Measurements from ENCODE around the gene DHX15.
A peak's percentile ranks its signal among the peaks of the same experiment; 100 is the strongest.

The DHX15 gene

DNA sequence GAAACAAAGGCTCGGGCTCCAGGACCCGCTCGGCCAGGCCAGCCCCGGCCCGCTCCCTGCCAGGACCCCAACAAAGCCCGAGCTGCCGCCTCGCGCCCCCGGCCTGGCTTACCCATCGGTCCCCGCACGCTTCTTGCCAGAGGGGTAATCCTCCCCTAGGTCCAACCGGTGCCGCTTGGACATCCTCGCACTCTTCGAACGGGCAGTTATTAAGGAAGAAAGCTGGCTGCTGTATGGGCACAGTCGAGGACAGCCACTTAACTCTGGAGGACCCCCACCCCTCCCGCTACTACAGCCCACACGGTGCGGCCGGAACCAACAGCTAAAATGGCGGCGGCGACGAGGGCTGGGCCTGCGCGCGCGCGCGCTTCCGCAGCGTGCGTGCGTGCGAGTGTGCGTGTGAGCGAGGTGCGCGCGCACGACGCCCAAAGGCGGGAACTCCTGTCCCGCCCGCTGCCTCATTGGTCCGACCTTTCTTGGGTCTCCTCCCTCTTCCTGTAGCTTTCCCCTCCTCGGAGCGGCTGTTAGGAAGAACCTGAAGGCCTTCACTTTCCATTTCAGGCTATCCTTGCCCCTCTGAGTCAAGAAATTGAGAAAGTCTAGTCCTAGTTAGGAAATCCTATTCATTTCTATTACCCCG is at the start of gene DHX15:
Gene DHX15 (minus strand): TSS at position 344 of the 640 bp plus-strand sequence. CDS start 161 bp downstream, at position 183.
- DNase-seq (ENCODE audit: low read depth in 3 of 3), result peak; percentile 82 to 89 (median 89)

DNA sequence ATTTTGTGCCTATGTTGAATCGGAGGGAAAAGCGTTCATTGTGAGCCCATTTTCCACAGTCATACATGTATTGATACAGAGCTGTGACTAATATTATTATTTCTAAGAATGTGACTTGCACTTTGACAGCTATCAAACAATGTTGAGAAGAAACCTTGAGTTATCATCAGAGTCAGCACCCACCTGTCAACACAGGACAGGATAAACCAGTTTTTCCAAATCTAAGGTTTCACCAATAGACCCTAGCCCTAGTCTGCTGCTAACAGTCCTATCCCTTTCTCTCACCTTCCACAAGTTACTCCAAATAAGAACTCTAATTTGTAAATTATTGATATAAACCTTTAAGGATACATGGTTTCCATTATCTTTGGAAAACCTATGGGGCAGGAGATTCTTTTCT is 47.7 kb upstream of the DHX15 start:
- no peak for DNase-seq (ENCODE audit: low read depth in 3 of 3)

DNA sequence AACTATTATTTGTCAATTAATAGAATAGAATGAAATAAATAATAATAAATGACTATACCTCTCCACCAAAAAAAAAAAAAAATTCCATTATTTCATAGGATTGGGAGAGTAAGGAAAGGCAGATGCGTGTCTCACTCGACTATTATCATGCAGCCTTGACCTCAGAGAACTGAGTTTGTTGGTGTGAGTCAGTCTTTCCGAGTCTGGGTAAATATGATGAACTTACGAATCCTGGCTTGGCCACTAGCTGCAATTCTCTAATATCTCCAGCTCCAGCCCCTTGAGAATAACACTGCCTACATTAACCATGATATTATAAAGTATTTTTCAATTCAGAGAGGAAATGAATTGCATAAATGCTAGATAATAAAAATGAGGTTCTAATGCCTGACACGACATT is 46.6 kb upstream of the DHX15 start:
- DNase-seq (ENCODE audit: low read depth in 3 of 3), result no peak

DNA sequence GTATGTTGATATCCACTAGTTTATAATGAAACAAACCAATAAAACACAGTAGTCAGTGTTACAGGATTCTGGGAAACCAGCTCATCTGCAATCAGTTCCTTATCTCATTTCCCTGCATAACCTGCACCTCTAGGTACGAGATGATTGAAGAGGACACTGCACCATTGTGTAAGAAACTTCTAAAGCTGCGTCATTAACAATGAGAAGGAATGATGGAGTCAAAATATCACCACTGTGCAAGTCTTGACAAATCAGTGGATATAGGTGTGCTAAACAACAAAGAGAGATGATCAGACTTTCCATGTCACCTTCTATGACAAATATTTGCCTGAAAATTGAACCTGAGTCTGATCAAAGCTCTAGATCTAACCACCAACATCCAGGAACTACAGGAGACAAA is 40.7 kb upstream of the DHX15 start:
- no peak for DNase-seq (ENCODE audit: low read depth in 3 of 3)

DNA sequence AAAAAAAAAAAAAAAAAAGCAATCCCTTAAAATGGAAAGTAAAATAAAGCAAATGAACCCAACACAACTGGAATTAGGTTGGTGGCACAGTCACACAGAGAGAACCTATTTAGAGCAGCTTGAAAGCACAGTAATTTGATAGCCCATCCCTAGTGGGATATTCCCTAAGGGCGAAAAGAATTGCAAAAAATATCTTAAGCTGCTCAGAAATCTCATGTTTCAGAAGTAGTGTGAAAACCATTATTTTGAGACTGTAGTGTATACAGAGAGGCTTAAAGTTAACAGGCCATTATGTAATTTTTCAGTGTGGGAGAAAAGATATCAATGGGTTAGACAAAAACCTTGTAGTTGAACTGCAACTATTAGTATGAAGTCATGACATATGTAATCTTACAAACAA is 40.0 kb upstream of the DHX15 start:
- no peak for DNase-seq (ENCODE audit: low read depth in 3 of 3)

DNA sequence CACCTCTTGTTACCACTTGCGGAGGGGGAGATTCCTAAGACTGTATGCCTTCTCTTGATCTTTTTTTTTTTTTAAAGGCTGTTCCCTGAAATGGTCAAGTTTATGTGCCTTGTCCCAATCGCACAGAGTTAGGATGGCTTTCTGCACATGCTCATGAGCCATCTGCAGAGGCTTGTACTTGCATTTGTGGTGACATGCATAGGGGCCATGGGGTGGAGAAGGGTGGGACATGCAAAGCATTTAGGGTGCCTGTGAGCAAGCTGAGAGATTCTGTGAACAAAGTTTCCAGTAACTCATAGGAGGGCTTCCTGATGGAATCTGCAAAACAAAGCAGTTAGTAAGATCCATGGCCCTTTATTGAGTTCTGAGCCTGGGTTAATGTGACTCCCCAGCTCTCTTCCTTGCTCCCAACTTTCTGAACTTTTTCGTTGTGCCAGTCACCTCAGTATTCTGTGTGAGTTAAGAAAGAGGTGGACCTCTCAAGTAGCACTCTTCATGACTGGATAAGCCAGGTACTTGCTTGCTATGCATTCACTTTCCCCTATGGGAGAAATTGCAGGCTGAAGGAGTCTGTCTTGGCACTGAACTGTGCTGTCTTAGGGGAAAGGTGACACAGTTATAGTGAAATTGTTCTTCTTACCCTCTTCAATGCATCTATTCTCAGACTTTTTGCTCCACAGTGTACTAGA is 37.9 kb upstream of the DHX15 start:
- no peak for DNase-seq (ENCODE audit: low read depth in 3 of 3)

DNA sequence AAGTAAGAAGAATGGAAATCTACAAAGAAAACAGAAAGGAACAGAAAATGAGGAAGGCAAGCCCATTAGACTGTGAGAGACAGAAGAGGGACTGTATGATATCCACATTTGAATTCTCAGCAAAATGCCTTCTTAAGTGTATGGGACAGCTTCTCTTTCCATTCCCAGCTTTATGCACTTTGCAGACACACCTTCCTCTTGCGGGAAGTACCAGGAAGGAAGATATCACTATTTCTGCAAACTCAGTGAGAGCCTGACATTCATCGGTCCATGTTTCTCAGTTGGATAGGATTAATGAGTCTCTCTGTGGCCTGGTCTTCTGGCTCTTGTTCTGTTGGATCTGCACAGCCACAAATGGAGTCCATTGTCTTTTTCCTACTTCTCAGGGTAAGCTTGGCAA is 31.6 kb upstream of the DHX15 start:
- no peak for DNase-seq (ENCODE audit: low read depth in 3 of 3)

DNA sequence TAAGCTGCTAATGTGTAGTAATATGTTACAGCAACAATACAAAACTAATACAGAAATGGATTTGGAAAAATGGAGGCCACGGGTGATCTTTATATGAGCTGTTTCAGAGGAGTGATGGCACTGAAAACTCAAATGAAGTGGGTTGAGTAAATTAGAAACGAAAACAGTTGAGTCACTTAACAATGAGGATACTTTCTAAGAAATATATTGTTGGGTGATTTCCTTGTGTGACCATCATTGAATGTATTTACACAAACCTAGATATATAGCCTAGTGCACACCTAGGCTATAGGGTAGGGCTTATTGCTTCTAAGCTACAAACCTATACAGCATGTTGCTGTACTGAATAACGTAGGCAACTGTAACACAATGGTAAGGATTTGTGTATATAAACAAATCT is 30.5 kb upstream of the DHX15 start:
- no peak for DNase-seq (ENCODE audit: low read depth in 3 of 3)

DNA sequence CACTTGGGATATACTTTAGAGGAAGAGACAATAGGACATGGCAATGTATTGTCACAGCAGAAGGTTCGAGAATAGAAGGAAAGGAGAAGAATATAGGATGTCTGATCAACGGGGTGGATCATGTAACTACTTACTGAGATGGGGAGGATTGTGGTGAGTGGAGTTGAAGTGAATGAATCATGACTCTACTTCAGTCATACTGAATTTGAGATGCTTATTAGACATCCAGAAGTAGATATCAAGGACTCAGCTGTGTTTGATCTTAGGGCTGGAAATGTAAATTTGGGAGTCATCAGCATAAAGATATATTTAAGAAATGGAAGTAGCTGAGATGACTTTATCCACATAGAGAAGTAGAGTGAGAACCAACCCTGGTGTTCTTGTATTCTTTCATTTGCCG is 29.1 kb upstream of the DHX15 start:
- no peak for DNase-seq (ENCODE audit: low read depth in 3 of 3)

DNA sequence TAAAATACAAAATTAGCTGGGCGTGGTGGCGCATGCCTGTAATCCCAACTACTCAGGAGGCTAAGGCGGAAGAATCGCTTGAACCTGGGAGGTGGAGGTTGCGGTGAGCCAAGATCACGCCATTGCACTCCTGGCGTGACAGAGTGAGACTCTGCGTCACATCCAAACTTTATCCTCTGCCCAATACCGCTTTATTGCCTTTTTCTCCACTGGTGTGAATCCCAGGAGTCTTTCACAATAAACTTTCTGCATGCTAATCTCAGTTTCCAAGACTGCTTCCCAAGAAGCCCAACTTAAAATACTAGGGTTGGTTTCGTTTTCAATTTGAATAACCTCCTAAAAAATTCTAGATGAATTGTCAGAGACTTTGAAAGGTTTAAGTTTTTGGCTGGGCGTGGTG is 27.2 kb upstream of the DHX15 start:
- no peak for DNase-seq (ENCODE audit: low read depth in 3 of 3)

DNA sequence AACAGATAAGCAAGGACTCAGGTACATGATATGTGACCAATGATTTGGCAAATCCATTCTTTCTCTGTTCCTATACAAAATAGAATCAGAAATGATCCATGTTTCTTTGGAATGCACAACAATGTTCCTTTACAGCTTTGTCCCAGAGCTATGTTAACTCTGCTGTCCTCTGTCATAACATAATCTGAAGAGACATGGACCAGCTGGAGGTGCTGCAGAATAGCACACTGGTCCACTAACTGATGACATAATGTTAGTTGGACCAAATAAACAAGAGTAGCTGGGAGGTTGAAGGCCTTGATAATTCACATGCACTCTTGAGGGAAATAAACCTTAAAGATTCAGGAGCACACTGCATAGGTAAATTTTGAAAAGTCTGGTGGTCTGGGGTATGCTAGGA is 23.0 kb upstream of the DHX15 start:
- DNase-seq (ENCODE audit: low read depth in 3 of 3), result no peak

DNA sequence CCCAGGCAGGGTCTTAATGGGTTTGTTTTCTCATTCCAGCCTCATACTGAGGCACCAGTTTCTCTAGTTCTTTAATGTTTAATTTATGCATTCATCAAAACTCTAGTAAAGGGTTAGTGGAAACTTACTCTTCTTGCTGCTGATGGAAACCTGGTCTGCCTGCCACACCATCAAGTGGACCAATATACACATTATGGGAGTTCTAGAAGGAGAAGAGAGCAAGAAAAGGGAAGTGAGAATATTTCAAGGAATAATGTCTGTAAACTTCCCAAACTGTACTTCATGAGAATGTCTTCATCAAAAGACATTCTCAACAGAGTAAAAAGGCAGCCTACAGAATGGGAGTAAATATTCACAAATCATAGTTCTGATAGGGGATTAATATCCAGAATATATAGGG is 20.9 kb upstream of the DHX15 start:
- DNase-seq (ENCODE audit: low read depth in 3 of 3), result no peak

DNA sequence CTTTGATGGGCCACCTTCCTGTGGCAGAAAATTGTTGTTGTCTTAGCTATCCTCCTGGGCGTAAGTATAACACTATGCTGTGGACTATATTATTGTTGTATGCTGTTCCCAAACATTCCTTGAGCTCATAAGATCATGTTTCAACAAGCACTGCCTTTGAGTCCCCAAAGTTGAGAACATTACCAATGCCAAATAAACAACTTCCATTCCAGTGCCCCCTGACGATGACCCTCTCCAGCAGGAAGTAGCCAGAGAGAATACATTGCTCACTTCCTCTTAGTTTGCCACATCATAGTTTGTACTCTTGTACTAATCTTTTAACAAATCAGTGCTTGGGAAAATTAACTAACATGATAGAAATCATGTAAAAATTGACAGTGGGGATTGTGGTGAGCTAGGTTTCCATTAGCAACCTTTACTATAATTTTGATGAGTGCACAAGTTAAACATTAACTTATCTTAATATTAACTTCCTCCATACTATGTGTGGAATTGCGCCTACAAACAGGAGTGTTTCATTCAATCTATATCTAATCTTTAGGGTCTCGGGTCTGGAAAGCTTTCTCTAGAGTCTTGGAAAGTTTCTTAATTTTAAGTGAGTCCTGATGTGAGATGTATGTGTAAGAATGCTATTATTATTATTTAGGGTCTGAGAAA is 20.3 kb upstream of the DHX15 start:
- no peak for DNase-seq (ENCODE audit: low read depth in 3 of 3)

DNA sequence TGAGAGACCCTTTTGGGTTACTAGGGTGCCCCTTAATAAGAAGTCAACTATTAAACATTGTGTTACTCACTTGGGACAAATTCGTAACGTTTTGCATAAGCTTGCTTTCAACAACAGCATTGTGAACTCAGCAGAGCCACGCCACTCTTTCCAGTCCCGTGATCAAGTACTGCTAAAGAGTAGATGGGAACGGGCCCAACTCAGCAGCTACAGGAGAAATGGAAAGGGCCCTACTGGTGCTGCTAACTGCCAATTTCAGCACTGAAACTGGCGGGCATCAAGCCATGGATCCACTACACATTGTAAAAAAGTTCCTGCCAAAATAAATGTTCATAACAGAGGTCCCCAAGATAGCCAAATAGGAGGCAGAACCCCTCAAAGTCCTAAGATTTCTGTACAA is 19.0 kb upstream of the DHX15 start:
- DNase-seq (ENCODE audit: low read depth in 3 of 3), result no peak

DNA sequence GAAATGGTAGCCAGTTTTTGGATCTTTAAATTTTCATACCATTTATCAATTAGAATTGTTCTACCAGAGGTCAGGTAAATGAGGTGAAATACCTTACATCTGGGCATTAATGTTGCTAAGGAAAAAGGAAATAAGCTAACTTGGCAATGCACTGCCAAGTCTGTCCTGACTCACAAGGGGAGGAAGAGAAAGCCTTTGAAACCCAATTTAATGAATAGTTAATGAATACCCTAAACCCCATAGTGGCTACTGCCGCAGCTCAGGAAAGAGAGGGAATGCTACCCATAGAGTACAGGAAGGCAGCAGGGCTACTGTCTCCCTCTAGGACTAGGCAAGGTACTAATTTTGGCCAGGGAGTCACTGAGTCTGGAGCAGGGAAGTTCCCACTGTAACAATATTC is 16.8 kb upstream of the DHX15 start:
- no peak for DNase-seq (ENCODE audit: low read depth in 3 of 3)

DNA sequence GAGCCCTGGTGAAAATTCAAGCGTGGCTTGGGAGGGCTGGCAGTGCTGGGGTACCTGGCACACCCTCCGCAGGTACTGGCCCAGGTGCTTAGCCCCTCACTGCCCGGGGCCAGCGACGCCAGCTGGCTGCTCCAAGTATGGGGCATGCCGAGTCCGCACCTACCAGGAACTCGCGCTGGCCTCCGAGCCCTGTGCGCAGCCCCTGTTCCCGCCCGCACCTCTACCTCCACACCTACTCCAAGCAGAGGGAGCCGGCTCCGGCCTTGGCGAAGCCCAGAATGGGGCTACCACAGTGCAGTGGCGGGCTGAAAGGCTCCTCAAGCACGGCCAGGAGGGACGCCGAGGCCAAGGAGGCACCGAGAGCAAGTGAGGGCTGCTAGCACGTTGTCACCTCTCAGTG is 14.9 kb upstream of the DHX15 start:
- DNase-seq (ENCODE audit: low read depth in 3 of 3), result no peak

DNA sequence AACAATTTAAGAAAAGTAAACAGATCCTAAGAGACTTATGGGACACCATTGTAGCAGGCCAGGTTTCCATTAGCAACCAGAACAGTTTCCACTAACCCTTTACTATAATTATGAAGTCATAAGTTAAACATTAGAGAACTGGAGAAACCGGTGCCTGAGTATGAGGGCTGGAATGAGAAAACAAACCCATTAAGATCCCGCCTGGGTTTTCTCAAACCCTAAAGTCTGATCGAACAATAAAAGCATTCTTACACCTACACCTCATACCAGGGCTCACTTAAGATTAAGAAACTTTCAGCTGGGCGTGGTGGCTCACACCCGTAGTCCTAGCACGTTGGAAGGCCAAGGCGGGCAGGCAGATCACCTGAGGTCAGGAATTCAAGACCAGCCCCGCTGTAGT is 13.7 kb upstream of the DHX15 start:
- DNase-seq (ENCODE audit: low read depth in 3 of 3), result no peak

DNA sequence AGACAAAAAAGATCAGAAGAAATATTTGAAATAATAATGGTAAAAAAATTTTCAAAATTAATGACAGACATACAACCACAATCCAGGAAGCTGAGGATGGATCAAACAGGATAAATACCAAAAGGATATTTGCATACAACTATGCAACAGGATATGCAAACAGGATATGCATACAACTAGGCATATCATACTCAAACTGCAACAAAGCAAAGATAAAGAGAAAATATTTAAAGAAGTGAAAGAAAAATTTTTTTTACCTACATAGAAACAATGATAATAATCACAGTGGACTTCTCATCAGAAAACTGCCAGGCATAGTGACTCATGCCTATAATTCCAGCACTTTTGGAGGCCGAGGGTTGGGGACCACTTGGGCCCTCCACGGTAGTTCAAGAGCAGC is 11.3 kb upstream of the DHX15 start:
- DNase-seq (ENCODE audit: low read depth in 3 of 3), result no peak

DNA sequence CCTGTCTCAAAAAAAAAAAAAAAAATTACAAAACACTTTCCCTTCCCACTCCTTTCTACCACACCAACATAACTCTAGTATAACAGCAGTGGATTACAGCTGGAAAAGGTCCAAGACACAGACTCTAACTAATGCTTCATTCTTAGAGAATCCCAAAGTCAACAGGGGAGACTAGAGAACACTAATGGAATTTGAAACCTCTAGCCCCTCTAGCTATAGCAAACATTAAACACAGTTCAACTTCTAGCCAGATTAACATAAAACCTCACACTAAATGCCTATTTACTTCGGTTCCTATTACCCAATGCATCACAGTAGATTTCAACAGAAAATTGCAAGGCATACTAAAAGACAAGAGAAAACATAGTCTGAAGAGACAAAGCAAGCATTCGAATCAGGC is 10.5 kb upstream of the DHX15 start:
- DNase-seq (ENCODE audit: low read depth in 3 of 3), result no peak

DNA sequence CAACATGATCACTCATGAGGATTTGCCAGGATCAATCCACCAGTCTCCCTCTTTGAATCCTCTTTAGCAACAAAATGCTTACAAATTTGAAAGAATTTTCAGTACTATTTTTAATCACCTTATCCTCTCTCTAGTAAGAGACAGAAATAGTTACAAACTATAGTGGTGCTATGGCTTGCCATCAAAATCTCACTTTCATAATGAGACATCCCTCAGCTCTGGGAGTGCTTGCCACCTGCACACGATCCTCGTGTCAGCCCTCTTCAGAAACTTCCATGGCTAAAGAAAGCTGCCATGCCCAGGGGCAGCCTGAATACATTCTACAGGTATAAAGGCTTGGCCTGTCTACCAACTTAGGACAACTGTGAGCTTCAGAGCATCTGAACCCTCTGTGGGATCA is 5.1 kb upstream of the DHX15 start:
- no peak for DNase-seq (ENCODE audit: low read depth in 3 of 3)

DNA sequence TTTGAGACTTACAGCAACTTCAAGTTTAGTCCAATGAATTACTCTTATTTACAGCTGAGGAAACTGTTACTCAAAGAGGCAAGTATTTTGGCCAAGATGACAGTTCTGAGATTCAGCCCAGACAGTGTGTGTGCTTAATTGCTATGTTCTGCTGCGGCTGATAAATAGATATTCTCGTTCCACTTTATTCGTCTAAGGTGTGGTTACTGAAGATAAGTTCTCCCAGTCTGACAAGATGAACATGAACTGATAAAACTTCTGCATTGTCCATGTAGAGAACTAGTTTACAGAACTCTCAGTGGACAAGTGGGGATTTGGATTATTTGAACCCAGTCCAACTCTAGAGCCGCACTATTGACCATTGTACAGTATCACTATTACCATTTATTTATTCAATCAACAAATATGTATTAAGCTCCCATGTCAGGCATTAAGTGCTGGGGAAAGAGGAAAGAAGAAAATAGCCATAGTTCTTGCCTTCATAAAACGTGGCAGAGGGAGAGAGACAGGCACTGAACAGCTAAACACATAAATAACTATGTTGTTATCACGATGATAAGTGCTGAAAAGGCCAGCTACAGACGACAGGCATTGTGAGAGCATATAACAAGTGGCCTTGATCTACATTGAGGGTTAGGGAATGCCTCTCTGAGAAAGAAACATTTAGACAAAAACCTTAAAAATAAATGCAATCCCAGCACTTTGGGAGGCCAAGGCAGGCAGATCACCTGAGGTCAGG is 4.0 kb upstream of the DHX15 start:
- DNase-seq (ENCODE audit: low read depth in 3 of 3), result no peak

DNA sequence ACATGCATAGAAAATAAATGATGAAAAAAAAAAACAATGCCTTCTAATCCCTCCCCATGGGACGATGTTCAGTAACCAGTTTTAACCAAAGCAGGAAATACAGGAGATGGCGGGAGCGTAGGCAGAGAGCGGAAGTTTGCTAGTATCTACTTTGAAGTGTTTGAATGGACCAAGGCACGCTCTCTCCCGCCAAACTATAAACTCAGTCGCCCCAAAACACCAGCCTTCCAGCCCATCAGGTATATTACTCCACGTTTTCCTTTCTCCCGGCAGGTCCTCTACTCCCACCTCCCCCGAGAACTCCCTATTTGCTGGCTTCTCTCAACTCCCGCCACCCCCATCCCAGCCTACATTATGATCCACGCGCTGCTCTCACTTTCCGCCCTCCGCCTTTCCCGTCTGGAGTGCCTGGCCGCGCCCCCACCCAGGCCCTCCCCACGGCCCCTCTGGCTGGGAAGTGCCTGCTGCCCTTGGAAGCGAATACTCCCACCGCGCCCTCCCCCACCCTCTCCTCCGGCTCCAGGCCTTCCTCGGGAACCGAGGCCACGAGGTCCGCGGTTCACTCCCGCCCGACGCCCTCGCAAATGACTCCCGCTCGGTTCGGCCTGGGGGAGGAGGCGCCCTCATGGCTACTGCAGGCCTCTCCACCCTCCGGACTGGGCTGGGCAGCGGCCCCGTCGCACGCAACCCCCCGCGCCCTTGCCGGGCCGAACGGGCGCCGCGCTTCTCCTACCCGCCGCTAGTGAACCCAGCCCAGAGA is 723 bp downstream of the DHX15 start:
- DNase-seq (ENCODE audit: low read depth in 3 of 3), result peak; percentile 15 to 26 (median 18)

Data from stimulated activated CD4-positive, alpha-beta T cell treated with anti-CD3 and anti-CD28 coated beads, TNF-alpha, amount 100 ng/mL, for 4 hours (primary cell).